PC-3 (cell line): Measurements from ENCODE around the gene ARHGAP19. TPM values are rescaled to one million over a fixed set of nuclear protein-coding genes. Genes with fewer than 3 reads are reported as not detected.

Source experiments
- ATAC-seq: fragments of 200-7000 bp; cut with Tn5 transposase; 2 replicates; pipeline ENCODE4 v1.9.1; 2020; ENCODE audit warnings: mild to moderate bottlenecking, moderate library complexity
- BruUV-seq: library from RNA; stranded (reverse); fragments of 400-500 nt; replicated peaks from 2 replicates; lab custom pipeline; 2021; lab: Mats Ljungman, UMichigan
- CTCF ChIA-PET: fragments of 300-600 bp; sonication (Branson Sonifier 250); formaldehyde crosslinking; loops from one replicate; lab custom pipeline; 2022; ENCODE audit warnings: antibody characterized with exemption; lab: Charles Lee
- POLR2A ChIA-PET: fragments of 300-600 bp; sonication (Branson Sonifier 250); formaldehyde crosslinking; loops from one replicate; lab custom pipeline; 2022; ENCODE audit warnings: antibody characterized with exemption; ENCODE audit not compliant: unreplicated experiment; lab: Charles Lee
- DNase-seq: peaks from one replicate; pipeline ENCODE4 v3.0.0-alpha.2; 2015
- H2AFZ ChIP-seq: fragments of 300-600 bp; sonication (generic); 2 replicates; pipeline ENCODE4 v1.6.0; 2016; ENCODE audit warnings: antibody characterized with exemption, low read length
- H3F3A ChIP-seq: fragments of 300-600 bp; sonication (generic); one replicate; pipeline ENCODE4 v1.6.0; 2017; ENCODE audit warnings: antibody characterized with exemption, low read length, control low read depth, mild to moderate bottlenecking; ENCODE audit not compliant: unreplicated experiment
- H3K27ac ChIP-seq: fragments of 300-600 bp; sonication (generic); 2 replicates; pipeline ENCODE4 v1.5.1; 2016; ENCODE audit warnings: mild to moderate bottlenecking, low read length
- H3K27me3 ChIP-seq: fragments of 300-600 bp; sonication (generic); 2 replicates; pipeline ENCODE4 v1.6.1; 2016; ENCODE audit warnings: low read length, mixed read lengths
- H3K36me3 ChIP-seq: fragments of 300-600 bp; sonication (generic); 2 replicates; pipeline ENCODE4 v1.6.1; 2016; ENCODE audit warnings: low read depth, mixed run types, low read length, mixed read lengths
- H3K4me1 ChIP-seq: fragments of 300-600 bp; sonication (generic); 2 replicates; pipeline ENCODE4 v1.5.1; 2016; ENCODE audit warnings: low read length; ENCODE audit not compliant: insufficient read depth
- H3K4me2 ChIP-seq: fragments of 300-600 bp; sonication (generic); 2 replicates; pipeline ENCODE4 v1.6.0; 2016; ENCODE audit warnings: low read length
- H3K4me3 ChIP-seq: fragments of 300-600 bp; sonication (generic); 2 replicates; pipeline ENCODE4 v1.5.1; 2016; ENCODE audit warnings: mild to moderate bottlenecking, low read length, mixed read lengths
- H3K79me2 ChIP-seq: fragments of 300-600 bp; sonication (generic); 2 replicates; pipeline ENCODE4 v1.6.1; 2017; ENCODE audit warnings: low read length, mixed read lengths
- H3K9ac ChIP-seq: fragments of 300-600 bp; sonication (generic); 2 replicates; pipeline ENCODE4 v1.6.0; 2016; ENCODE audit warnings: mild to moderate bottlenecking, low read length
- H3K9me2 ChIP-seq: fragments of 300-600 bp; sonication (generic); replicated peaks from 2 replicates; pipeline ENCODE4 v1.6.1; 2016; ENCODE audit warnings: mixed run types, low read length, mixed read lengths
- H3K9me3 ChIP-seq: fragments of 300-600 bp; sonication (generic); 2 replicates; pipeline ENCODE4 v1.6.1; 2016; ENCODE audit warnings: low read length, mixed read lengths
- H4K20me1 ChIP-seq: fragments of 300-600 bp; sonication (generic); 2 replicates; pipeline ENCODE4 v1.6.1; 2016; ENCODE audit warnings: low read length, mixed read lengths
- CTCF ChIP-seq: fragments of 300-600 bp; sonication (generic); conservative IDR thresholded peaks from 2 replicates; pipeline ENCODE4 v1.5.1; 2017; ENCODE audit warnings: antibody characterized with exemption, low read depth, mild to moderate bottlenecking, low read length
- EZH2 ChIP-seq: fragments of 300-600 bp; sonication (generic); IDR thresholded peaks from one replicate; pipeline ENCODE4 v1.6.1; 2017; ENCODE audit warnings: antibody characterized with exemption, mild to moderate bottlenecking, low read length; ENCODE audit not compliant: unreplicated experiment
- EZH2phosphoT487 ChIP-seq: fragments of 300-600 bp; sonication (generic); IDR thresholded peaks from 2 replicates; pipeline ENCODE4 v1.6.1; 2018; ENCODE audit warnings: mild to moderate bottlenecking, antibody characterized with exemption, low read length, borderline replicate concordance
- intact Hi-C: fragments of 100-400 bp; cut with micrococcal nuclease; formaldehyde crosslinking; loops from 2 replicates; pipeline ENCODE4 v1.9.0; 2023
- total RNA-seq: library from RNA; depleted of rRNA; stranded (reverse); fragments of >200 nt; gene quantifications from 2 replicates; pipeline ENCODE4 v1.2.3, GENCODE V29; 2014

The ARHGAP19 gene
- total RNA-seq, 1 experiment from 2014 or later = 9.8 TPM

DNA sequence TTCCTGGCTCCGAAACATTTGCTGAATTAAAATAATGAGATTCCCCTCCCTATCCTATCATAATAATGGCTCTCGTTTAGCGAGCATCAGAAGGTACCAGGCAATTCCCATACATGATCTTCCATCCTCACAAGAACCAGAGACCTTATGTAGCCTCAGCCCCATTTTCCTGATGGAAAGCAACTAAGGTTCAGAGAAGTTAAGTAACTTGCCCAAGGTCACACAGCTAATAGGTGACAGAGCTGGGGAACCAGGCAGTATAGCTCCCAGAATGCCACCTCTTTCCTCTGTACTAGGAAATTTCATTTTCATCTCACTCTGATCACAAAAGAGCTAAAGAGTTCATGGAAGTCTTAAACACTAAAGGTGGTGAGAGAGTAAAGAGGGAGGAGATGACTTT, 109.1 kb downstream of the ARHGAP19 start:
- Histone ChIP-seq H2AFZ (no peak overlapping the region), H3F3A (no peaks in the 10 kb centered on the region), H3K4me2 (no peak overlapping the region), H3K9me3 (no peaks in the 10 kb centered on the region), H3K9me2 (no peaks in the 10 kb centered on the region), H3K79me2 (no peaks in the 10 kb centered on the region), H3K27me3 (peaks cover 30% of the 10 kb centered on the region), H3K27ac (no peak overlapping the region), H3K4me3 (no peak overlapping the region), H3K36me3 (no peaks in the 10 kb centered on the region), H3K4me1 (no peaks in the 10 kb centered on the region), H4K20me1 (no peaks in the 10 kb centered on the region), H3K9ac (no peak overlapping the region)
- ChIA-PET CTCF (interaction anchor here (1.0 kb wide), 1 partner anchor 27 kb away, joined by 3 read pairs; no protein-coding TSS in a partner anchor), POLR2A (no interaction called here)
- DNase-seq (no peak), ATAC-seq (no peak)
- TF ChIP-seq EZH2phosphoT487 (no peak), EZH2 (no peak), CTCF (no peak)
- BruUV-seq = no TSS peak
- intact Hi-C loops = no loop called here

GRCh38 chr10:97182288-97182990, 110.0 kb downstream of the ARHGAP19 start:
- H3K36me3 ChIP-seq = no peaks in the 10 kb centered on the region
- no TSS peak for BruUV-seq
- no peak overlapping the region for H3K4me2 ChIP-seq
- H3K9me2 ChIP-seq = no peaks in the 10 kb centered on the region
- POLR2A ChIA-PET = no interaction called here
- no peak overlapping the region for H3K9ac ChIP-seq
- intact Hi-C loops = no loop called here
- H3F3A ChIP-seq = no peaks in the 10 kb centered on the region
- H3K27me3 ChIP-seq = peaks cover 35% of the 10 kb centered on the region
- H3K27ac ChIP-seq = no peak overlapping the region
- no peaks in the 10 kb centered on the region for H3K4me1 ChIP-seq
- no peak overlapping the region for H3K4me3 ChIP-seq
- TF ChIP-seq CTCF (no peak), EZH2 (no peak), EZH2phosphoT487 (no peak)
- no peaks in the 10 kb centered on the region for H3K79me2 ChIP-seq
- no peaks in the 10 kb centered on the region for H4K20me1 ChIP-seq
- no peaks in the 10 kb centered on the region for H3K9me3 ChIP-seq
- no peak for DNase-seq
- H2AFZ ChIP-seq = no peak overlapping the region
- ATAC-seq = no peak
- CTCF ChIA-PET = no interaction called here

DNA sequence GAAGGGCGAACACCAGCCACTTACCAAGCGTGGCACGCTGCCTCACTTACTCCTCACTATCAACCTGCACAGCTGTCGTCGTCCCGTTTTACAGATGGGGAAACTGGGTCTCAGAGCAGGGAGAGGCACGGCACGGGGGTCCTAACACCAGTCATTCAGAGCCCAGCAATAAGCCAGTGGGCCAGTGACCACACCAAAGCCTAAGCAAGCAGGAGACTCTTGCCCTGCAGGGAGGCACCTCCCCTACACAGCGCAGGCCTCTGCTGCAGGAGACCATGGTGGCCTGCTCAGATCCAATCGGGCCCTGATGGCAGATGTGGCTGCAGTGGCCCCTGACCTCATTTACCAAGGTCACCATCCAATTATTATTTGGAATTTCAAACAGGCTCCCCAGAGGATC, 111.5 kb downstream of the ARHGAP19 start:
- no TSS peak for BruUV-seq
- Histone ChIP-seq H3K79me2 (no peaks in the 10 kb centered on the region), H3K4me2 (no peak overlapping the region), H3K27me3 (peaks cover 29% of the 10 kb centered on the region), H3K9ac (no peak overlapping the region), H3K27ac (no peak overlapping the region), H3K4me1 (no peaks in the 10 kb centered on the region), H3K36me3 (no peaks in the 10 kb centered on the region), H2AFZ (no peak overlapping the region), H3K9me2 (no peaks in the 10 kb centered on the region), H3K9me3 (no peaks in the 10 kb centered on the region), H3F3A (no peaks in the 10 kb centered on the region), H3K4me3 (no peak overlapping the region), H4K20me1 (no peaks in the 10 kb centered on the region)
- TF ChIP-seq EZH2 (no peak), EZH2phosphoT487 (no peak), CTCF (no peak)
- intact Hi-C loops = no loop called here
- ChIA-PET CTCF (no interaction called here), POLR2A (no interaction called here)
- DNase-seq = no peak
- ATAC-seq = no peak
